CD4-positive, alpha-beta T cell treated with Interleukin-17A for 4 hours (primary cell): ENCODE measurements around the gene NCDN.

Experiments
- DNase-seq: peaks from one replicate; pipeline ENCODE4 v3.0.0-alpha.2; 2020; ENCODE audit warnings: mixed read lengths

NCDN gene

DNA sequence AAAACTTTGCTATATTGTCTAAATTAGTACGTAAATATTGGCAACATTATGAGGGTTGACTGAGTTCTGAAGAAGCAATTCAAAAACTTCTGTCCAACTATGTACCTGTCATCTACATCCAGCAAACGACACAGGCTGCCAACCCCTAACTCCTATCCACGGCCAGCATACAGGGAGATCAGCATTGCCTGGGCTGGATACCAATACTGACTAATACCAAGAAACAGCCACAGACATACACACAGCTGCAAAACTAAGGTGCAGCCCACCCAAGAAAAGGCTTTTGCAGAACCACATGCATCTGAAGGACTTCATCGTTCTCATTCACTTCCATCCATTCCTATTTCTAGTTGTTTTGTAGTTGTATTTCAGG, 2.4 kb upstream of the NCDN start:
- no peak for DNase-seq

- no peak for DNase-seq
These were observed 1.8 kb upstream of the NCDN start for GRCh38 chr1:35555601-35556477.

- peak; percentile 34 for DNase-seq
These were observed 998 bp upstream of the NCDN start for GRCh38 chr1:35556484-35557117.

- peak; percentile 81 for DNase-seq
These were observed 435 bp upstream of the NCDN start, which contains the start of gene KIAA0319L for GRCh38 chr1:35557118-35557610. TSS of gene KIAA0319L (minus strand) at chr1:35557403. CDS start at chr1:35554491, 2,912 bp downstream.

- DNase-seq = peak; percentile 42
These were observed 1.0 kb downstream of the NCDN start for GRCh38 chr1:35558374-35559316.

- DNase-seq = peak; percentile 33
These were observed 1.8 kb downstream of the NCDN start for GRCh38 chr1:35559317-35559944.

GRCh38 chr1:35560256-35561225, 2.9 kb downstream of the NCDN start:
- DNase-seq = no peak

DNA sequence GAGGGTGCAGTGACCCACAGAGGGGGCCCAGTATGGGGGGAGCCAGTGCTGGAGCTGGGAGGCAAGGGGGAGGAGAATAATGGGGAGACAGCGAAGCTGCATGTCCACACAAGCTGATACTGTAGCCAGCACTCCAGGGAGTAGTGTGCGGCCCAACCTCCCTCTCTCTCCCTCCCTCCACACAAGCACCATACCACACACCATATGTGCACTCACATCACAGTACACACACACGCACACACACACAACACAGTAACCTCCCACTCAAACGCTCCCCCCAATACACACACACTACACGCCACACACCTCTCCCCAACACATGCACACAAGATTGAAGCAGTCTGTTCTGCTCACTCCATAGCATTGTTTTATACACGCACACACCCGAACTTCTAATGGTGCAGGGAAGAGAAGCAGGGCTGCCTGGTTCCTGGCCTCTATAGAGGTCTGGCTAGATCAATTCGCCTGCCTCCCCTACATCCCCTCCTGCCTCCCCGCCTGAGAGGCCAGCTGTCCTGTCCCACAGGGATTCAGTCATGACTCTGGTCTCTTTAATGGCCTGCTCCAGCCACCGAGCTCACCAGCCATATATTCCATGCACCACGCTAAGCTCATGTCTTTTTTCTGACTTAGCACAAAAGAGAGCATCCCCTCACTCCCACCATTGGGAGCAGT, 3.8 kb downstream of the NCDN start:
- DNase-seq = no peak

DNA sequence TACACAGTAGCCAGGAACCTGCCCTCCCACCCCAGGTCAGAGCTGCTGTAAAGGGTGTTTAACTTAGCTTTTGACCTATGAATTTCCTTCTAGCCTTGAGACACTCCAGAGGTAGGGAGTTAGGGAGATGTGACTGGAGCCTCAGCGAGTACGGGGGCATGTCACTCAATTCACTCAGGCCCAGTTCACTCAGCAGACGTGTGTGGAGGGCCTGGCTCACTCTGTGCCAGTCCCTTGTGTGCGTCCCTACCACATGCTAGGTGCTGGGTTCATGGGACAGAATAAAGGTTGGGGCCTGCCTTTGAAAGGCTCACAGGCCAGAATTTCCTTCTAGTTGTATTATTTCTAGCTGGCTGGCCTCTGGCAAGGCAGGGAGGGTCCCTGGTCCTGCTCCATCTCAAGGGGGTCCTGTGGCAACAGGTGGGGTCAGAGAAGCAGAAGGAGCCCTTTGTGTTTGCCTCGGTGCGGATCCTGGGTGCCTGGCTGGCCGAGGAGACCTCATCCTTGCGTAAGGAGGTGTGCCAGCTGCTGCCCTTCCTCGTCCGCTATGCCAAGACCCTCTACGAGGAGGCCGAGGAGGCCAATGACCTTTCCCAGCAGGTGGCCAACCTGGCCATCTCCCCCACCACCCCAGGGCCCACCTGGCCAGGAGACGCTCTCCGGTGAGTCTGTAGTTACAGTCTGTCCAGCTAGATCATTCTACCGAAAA, 4.5 kb downstream of the NCDN start:
- DNase-seq = no peak

- DNase-seq = no peak
These were observed 5.6 kb downstream of the NCDN start for GRCh38 chr1:35563166-35563565.

- peak; percentile 89 for DNase-seq
These were observed 6.7 kb downstream of the NCDN start for GRCh38 chr1:35564037-35564883.

GRCh38 chr1:35564884-35565741, 7.5 kb downstream of the NCDN start:
- no peak for DNase-seq

GRCh38 chr1:35565742-35566133, 8.1 kb downstream of the NCDN start:
- DNase-seq = no peak

- no peak for DNase-seq
These were observed 10.5 kb downstream of the NCDN start for GRCh38 chr1:35567947-35568558.

- DNase-seq = peak; percentile 76
These were observed 11.4 kb downstream of the NCDN start for GRCh38 chr1:35568975-35569395.

DNA sequence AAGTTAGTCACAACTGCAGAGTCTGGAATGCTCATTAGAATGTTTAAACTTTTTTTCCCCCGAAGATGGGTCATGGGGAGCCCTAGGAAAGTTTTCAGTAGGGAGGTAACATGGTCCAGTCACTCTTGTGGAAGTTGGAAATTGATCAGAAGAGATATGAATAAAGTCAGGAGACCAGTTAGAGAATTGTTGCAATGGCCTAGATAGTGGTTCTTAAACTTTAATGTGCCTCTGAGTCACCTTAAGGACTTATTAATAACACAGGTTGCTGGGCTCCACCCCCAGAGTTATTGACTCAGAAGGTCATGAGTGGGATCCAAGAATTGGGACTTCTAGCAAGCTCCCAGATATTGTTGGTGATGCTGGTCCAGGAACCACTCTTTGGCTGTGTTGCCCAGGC, 12.3 kb downstream of the NCDN start:
- DNase-seq = no peak

GRCh38 chr1:35570589-35571137, 13.1 kb downstream of the NCDN start:
- no peak for DNase-seq
